ENCODE measurements around the gene RAP2A.

DNA sequence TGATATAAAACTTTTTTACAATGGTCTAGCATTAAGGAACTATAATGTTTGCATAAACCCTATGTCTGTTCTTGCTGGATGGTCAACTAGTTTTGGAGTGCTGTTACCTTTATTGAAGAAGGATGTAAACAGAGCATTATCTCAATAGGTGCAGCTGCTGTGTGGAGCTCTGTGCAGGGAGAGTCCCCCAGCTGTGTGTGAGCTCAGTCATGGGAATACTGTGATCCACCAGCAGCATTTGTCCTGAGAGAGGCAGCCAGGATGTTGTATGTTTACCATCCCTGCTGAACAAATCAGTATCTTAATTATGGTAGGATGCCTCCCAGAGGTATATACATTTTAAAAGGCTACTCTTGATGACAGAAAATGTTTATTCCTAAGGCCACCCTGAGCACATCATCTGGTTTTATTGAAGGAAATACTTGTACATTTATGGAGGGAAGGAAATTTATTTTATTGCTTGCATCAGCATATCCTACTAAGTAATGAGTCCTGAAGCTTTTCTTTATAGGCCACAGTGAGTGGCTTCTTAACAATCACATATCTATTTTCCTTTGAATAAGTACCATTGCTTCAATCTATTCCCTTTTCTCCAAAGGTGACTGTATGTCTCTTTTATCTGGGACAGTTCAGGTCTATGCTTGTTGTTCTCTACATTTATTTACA is 11.7 kb downstream of the RAP2A start:
- no peak for TF ChIP-seq GATA2 (IDR thresholded peaks at IDR 0.05; ENCODE audit: low read depth, low read length)
- TF ChIP-seq GATA3 (IDR thresholded peaks at IDR 0.05; ENCODE audit: low read depth, low read length), result no peak

Data from SH-SY5Y (cell line).